Colonic mucosa (tissue), 4 donors: Measurements from ENCODE around the gene B3GNT9. TPM values are rescaled to one million over a fixed set of nuclear protein-coding genes. Genes with fewer than 3 reads are reported as not detected.
A peak's percentile ranks its signal among the peaks of the same experiment; 100 is the strongest.

ENCODE experiments used
- DNase-seq: peaks from one replicate; pipeline ENCODE4 v3.0.0-alpha.2; 2020
- H3K27ac ChIP-seq: fragments of 200-600 bp; one replicate; pipeline ENCODE4 v1.8.0; 2021
- H3K27me3 ChIP-seq: fragments of 200-600 bp; one replicate; pipeline ENCODE4 v1.8.0; 2021
- H3K36me3 ChIP-seq: fragments of 200-600 bp; one replicate; pipeline ENCODE4 v1.8.0; 2021
- H3K4me1 ChIP-seq: fragments of 200-600 bp; one replicate; pipeline ENCODE4 v1.8.0; 2021; ENCODE audit warnings: mild to moderate bottlenecking
- H3K4me3 ChIP-seq: fragments of 200-600 bp; one replicate; pipeline ENCODE4 v1.8.0; 2021
- H3K9ac ChIP-seq, 2 donors: one replicate each; pipeline ENCODE4 v1.7.0; 2013; ENCODE audit warnings: control low read depth in 2 of 2, low read depth in 2 of 2, low read length in 2 of 2
- H3K9me3 ChIP-seq: fragments of 200-600 bp; one replicate; pipeline ENCODE4 v1.8.0; 2021
- CTCF ChIP-seq: fragments of 200-600 bp; IDR thresholded peaks from one replicate; pipeline ENCODE4 v1.8.0; 2022; ENCODE audit warnings: antibody characterized with exemption, mild to moderate bottlenecking
- intact Hi-C: fragments of 100-400 bp; cut with DNase I; formaldehyde crosslinking; loops from one replicate; pipeline ENCODE4 v1.14.1; 2022
- total RNA-seq, 2 donors: library from RNA; stranded (reverse); fragmentation: NEBNext Ultra II Directional in 1 of 2; extraction: Animal tissue kit (Norgen Biotek cat#: 25700) in 1 of 2; gene quantifications; one replicate each; pipeline ENCODE4 v1.2.1, GENCODE V29; 2021
- donor health status: healthy.
- donor health status: DM: no; HTN: no; CAD: no.
- donor health status: DM: no; HTN: no; CAD: no.

B3GNT9 gene
- total RNA-seq, 2 donors from 2014 or later: 4.4 to 4.9 TPM

- Histone ChIP-seq H3K9me3 (no peaks in the 10 kb centered on the region), H3K9ac (no peak overlapping the region), H3K4me3 (no peak overlapping the region), H3K27ac (no peak overlapping the region), H3K27me3 (no peaks in the 10 kb centered on the region), H3K4me1 (peaks cover 4% of the 10 kb centered on the region), H3K36me3 (no peaks in the 10 kb centered on the region)
- no peak for DNase-seq
- TF ChIP-seq CTCF: no peak
- intact Hi-C loops: no loop called here
Observed at GRCh38 chr16:67105881-67106280, 44.9 kb downstream of the B3GNT9 start.

GRCh38 chr16:67105246-67105645 is 45.6 kb downstream of the B3GNT9 start:
- H3K27me3 ChIP-seq: no peaks in the 10 kb centered on the region
- H3K27ac ChIP-seq: peak overlapping the region; percentile 30
- intact Hi-C loops: no loop called here
- H3K9ac ChIP-seq: no peak overlapping the region
- H3K9me3 ChIP-seq: no peaks in the 10 kb centered on the region
- TF ChIP-seq CTCF: no peak
- H3K4me1 ChIP-seq: no peaks in the 10 kb centered on the region
- DNase-seq: no peak
- H3K4me3 ChIP-seq: no peak overlapping the region
- H3K36me3 ChIP-seq: no peaks in the 10 kb centered on the region

GRCh38 chr16:67104845-67105244 is 46.0 kb downstream of the B3GNT9 start:
- DNase-seq: peak; percentile 70
- Histone ChIP-seq H3K27me3 (no peaks in the 10 kb centered on the region), H3K4me3 (no peak overlapping the region), H3K4me1 (no peaks in the 10 kb centered on the region), H3K9ac (no peak overlapping the region), H3K36me3 (no peaks in the 10 kb centered on the region), H3K27ac (peak overlapping the region; percentile 30), H3K9me3 (no peaks in the 10 kb centered on the region)
- intact Hi-C loops: no loop called here
- TF ChIP-seq CTCF: no peak

- no peak for DNase-seq
- no peaks in the 10 kb centered on the region for H3K36me3 ChIP-seq
- no peak for TF ChIP-seq CTCF
- H3K9ac ChIP-seq: no peak overlapping the region
- no peak overlapping the region for H3K27ac ChIP-seq
- H3K4me3 ChIP-seq: no peak overlapping the region
- no peaks in the 10 kb centered on the region for H3K4me1 ChIP-seq
- H3K27me3 ChIP-seq: no peaks in the 10 kb centered on the region
- intact Hi-C loops: no loop called here
- H3K9me3 ChIP-seq: no peaks in the 10 kb centered on the region
Observed at GRCh38 chr16:67104061-67104460, 46.7 kb downstream of the B3GNT9 start.

- H3K4me1 ChIP-seq: no peaks in the 10 kb centered on the region
- no peak overlapping the region for H3K4me3 ChIP-seq
- TF ChIP-seq CTCF: no peak
- no peaks in the 10 kb centered on the region for H3K36me3 ChIP-seq
- H3K27ac ChIP-seq: no peak overlapping the region
- H3K27me3 ChIP-seq: no peaks in the 10 kb centered on the region
- intact Hi-C loops: no loop called here
- H3K9ac ChIP-seq: no peak overlapping the region
- no peak for DNase-seq
- H3K9me3 ChIP-seq: no peaks in the 10 kb centered on the region
Observed at GRCh38 chr16:67101311-67102082, 49.3 kb downstream of the B3GNT9 start.
